Astrocyte of the cerebellum (primary cell): ENCODE data around the gene OR10G8.

ENCODE experiments used
- DNase-seq: peaks from one replicate; pipeline ENCODE4 v3.0.0-alpha.2; 2011; ENCODE audit warnings: low read depth
- H3K4me3 ChIP-seq: 2 replicates; pipeline ENCODE4 v1.5.1; 2011; ENCODE audit warnings: mild to moderate bottlenecking, low read depth, low read length, moderate library complexity
- CTCF ChIP-seq: IDR thresholded peaks from 2 replicates; pipeline ENCODE4 v1.5.1; 2012; ENCODE audit warnings: low read length, low read depth, moderate library complexity, mild to moderate bottlenecking; ENCODE audit errors: missing control alignments
- in situ Hi-C: cut with HindIII; loops from 2 replicates; pipeline ENCODE4 v1.10.0; 2017; ENCODE audit warnings: low sequenced_read_pairs

Gene OR10G8

GRCh38 chr11:124039557-124039956, 13.0 kb downstream of the OR10G8 start:
- no peak overlapping the region for H3K4me3 ChIP-seq
- no peak for TF ChIP-seq CTCF
- in situ Hi-C loops, result no loop called here
- no peak for DNase-seq

GRCh38 chr11:124041254-124041653, 14.7 kb downstream of the OR10G8 start, which contains the start of gene OR10G7:
OR10G7 (minus strand) TSS chr11:124041325; CDS start chr11:124039001, 2,324 bp downstream.
- in situ Hi-C loops, result no loop called here
- no peak for TF ChIP-seq CTCF
- no peak for DNase-seq
- no peak within 1 kb of the TSS for H3K4me3 ChIP-seq

- no peak overlapping the region for H3K4me3 ChIP-seq
- TF ChIP-seq CTCF, result no peak
- DNase-seq, result no peak
- in situ Hi-C loops, result no loop called here
Observed at GRCh38 chr11:124043420-124043819, 16.8 kb downstream of the OR10G8 start.

- H3K4me3 ChIP-seq, result no peak overlapping the region
- no peak for TF ChIP-seq CTCF
- in situ Hi-C loops, result no loop called here
- DNase-seq, result no peak
Observed at GRCh38 chr11:124050748-124051147, 24.1 kb downstream of the OR10G8 start.

- in situ Hi-C loops, result no loop called here
- DNase-seq, result no peak
- no peak for TF ChIP-seq CTCF
- H3K4me3 ChIP-seq, result no peak overlapping the region
Observed at GRCh38 chr11:124052966-124053365, 26.4 kb downstream of the OR10G8 start.

- no peak for TF ChIP-seq CTCF
- DNase-seq, result no peak
- in situ Hi-C loops, result no loop called here
- no peak overlapping the region for H3K4me3 ChIP-seq
Observed at GRCh38 chr11:124068601-124069110, 42.1 kb downstream of the OR10G8 start.
